SU-DHL-6 (cell line): Measurements from ENCODE around the gene PSMB5.

Source experiments
- H2AFZ ChIP-seq: fragments of 200-600 bp; sonication (generic); 2 replicates; pipeline ENCODE4 v1.6.1; 2014; ENCODE audit warnings: low read depth, mild to moderate bottlenecking, moderate library complexity, mixed read lengths, antibody characterized with exemption, low read length; ENCODE audit not compliant: severe bottlenecking
- H3F3A ChIP-seq: fragments of 200-600 bp; shearing (Covaris generic); 2 replicates; pipeline ENCODE4 v1.6.0; 2016; ENCODE audit warnings: antibody characterized with exemption, mild to moderate bottlenecking; ENCODE audit not compliant: insufficient read depth
- H3K27ac ChIP-seq: fragments of 200-600 bp; sonication (generic); 2 replicates; pipeline ENCODE4 v1.5.1; 2016; ENCODE audit warnings: low read depth, mild to moderate bottlenecking, low read length, moderate library complexity, mixed read lengths
- H3K27me3 ChIP-seq: fragments of 200-600 bp; sonication (generic), shearing (Covaris generic); 2 replicates; pipeline ENCODE4 v1.6.0; 2014; ENCODE audit warnings: mild to moderate bottlenecking, low read length
- H3K36me3 ChIP-seq: fragments of 200-600 bp; sonication (generic); 2 replicates; pipeline ENCODE4 v1.6.1; 2014; ENCODE audit warnings: mild to moderate bottlenecking, low read length, mixed read lengths
- H3K4me2 ChIP-seq: fragments of 300-600, 200-600 bp; shearing (Covaris generic), sonication (generic); 2 replicates; pipeline ENCODE4 v1.6.0; 2014; ENCODE audit warnings: low read length, low read depth, mild to moderate bottlenecking; ENCODE audit not compliant: poor library complexity, severe bottlenecking
- H3K4me3 ChIP-seq: fragments of 200-600 bp; sonication (generic); 2 replicates; pipeline ENCODE4 v1.5.1; 2014; ENCODE audit warnings: antibody characterized with exemption, low read length, mild to moderate bottlenecking, mixed read lengths; ENCODE audit not compliant: insufficient read depth, poor library complexity, severe bottlenecking
- H3K79me2 ChIP-seq: fragments of 200-600 bp; sonication (generic); 2 replicates; pipeline ENCODE4 v1.6.1; 2014; ENCODE audit warnings: mild to moderate bottlenecking, low read length, moderate library complexity; ENCODE audit not compliant: insufficient read depth
- H3K9ac ChIP-seq: fragments of 200-600 bp; sonication (generic); 2 replicates; pipeline ENCODE4 v1.7.0; 2014; ENCODE audit warnings: mild to moderate bottlenecking, low read length
- H3K9me2 ChIP-seq: fragments of 200-600 bp; sonication (generic); replicated peaks from 2 replicates; pipeline ENCODE4 v1.6.1; 2014; ENCODE audit warnings: low read length; ENCODE audit not compliant: insufficient read depth
- H3K9me3 ChIP-seq: fragments of 200-600 bp; sonication (generic); 2 replicates; pipeline ENCODE4 v1.6.1; 2014; ENCODE audit warnings: low read length, mixed read lengths; ENCODE audit not compliant: insufficient read depth
- H4K20me1 ChIP-seq: fragments of 200-600 bp; sonication (generic); 2 replicates; pipeline ENCODE4 v1.6.1; 2014; ENCODE audit warnings: low read depth, mild to moderate bottlenecking, antibody characterized with exemption, low read length, moderate library complexity, mixed read lengths
- EZH2phosphoT487 ChIP-seq: fragments of 200-600 bp; sonication (generic), shearing (Covaris generic); conservative IDR thresholded peaks from 2 replicates; pipeline ENCODE4 v1.6.1; 2018; ENCODE audit warnings: mild to moderate bottlenecking, antibody characterized with exemption, low read length, moderate library complexity, mixed read lengths
- TF ChIP-seq, protein P1 (sequence below): fragments of 200-600 bp; sonication (generic); IDR thresholded peaks from one replicate; pipeline ENCODE4 v1.5.1; 2017; ENCODE audit warnings: antibody characterized with exemption, mild to moderate bottlenecking, low read length, moderate library complexity; ENCODE audit not compliant: insufficient read depth, poor library complexity, severe bottlenecking

Gene PSMB5

DNA sequence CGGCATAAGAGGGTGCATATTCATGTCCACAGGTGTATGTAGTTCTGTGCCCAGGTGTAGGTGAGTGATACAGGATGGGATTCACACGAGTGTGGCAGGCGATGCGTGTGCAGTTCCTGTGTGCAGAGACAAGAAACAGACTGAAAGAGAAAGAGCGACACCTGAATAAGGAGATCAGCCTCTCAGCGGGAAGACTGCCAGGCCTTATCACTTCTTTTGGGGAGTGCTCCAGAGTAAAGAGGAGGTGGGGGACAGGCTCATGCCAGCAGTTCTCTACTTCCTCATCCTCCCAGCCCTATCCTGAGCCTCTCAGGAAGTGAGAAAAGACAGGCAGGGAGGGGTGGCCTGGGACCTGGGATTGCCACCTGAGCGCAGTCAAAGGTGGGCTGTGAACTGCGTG is 10.1 kb upstream of the PSMB5 start:
- H3K9me3 ChIP-seq: no peaks in the 10 kb centered on the region
- no peaks in the 10 kb centered on the region for H3F3A ChIP-seq
- no peaks in the 10 kb centered on the region for H3K79me2 ChIP-seq
- no peaks in the 10 kb centered on the region for H3K36me3 ChIP-seq
- H4K20me1 ChIP-seq: no peaks in the 10 kb centered on the region
- no peak overlapping the region for H3K4me3 ChIP-seq
- H3K9ac ChIP-seq: no peak overlapping the region
- no peaks in the 10 kb centered on the region for H3K27me3 ChIP-seq
- no peaks in the 10 kb centered on the region for H3K9me2 ChIP-seq
- TF ChIP-seq, protein P1, sequence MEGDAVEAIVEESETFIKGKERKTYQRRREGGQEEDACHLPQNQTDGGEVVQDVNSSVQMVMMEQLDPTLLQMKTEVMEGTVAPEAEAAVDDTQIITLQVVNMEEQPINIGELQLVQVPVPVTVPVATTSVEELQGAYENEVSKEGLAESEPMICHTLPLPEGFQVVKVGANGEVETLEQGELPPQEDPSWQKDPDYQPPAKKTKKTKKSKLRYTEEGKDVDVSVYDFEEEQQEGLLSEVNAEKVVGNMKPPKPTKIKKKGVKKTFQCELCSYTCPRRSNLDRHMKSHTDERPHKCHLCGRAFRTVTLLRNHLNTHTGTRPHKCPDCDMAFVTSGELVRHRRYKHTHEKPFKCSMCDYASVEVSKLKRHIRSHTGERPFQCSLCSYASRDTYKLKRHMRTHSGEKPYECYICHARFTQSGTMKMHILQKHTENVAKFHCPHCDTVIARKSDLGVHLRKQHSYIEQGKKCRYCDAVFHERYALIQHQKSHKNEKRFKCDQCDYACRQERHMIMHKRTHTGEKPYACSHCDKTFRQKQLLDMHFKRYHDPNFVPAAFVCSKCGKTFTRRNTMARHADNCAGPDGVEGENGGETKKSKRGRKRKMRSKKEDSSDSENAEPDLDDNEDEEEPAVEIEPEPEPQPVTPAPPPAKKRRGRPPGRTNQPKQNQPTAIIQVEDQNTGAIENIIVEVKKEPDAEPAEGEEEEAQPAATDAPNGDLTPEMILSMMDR: no peak
- TF ChIP-seq EZH2phosphoT487: no peak
- H2AFZ ChIP-seq: no peak overlapping the region
- H3K4me2 ChIP-seq: no peak overlapping the region
- H3K27ac ChIP-seq: no peak overlapping the region

DNA sequence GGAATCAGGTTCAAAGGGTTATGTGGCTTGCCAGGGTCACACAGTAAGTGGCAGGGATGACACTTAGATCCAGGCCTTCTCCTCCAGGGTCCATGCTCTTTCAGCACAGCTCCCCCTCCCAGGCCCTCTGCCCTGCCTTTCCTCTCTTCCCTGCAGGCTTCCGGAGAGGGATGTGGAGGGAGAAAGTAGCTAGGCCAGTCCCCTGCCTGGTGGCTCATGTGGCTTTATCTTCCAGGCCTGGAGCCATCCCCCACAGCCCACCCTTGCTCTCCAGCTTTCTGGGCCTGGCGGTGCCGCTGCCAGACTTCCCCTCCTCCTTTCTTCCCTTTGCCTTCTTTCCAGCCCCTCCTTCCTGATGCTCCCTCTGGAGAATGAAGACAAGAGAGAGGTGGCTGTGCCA is 9.1 kb upstream of the PSMB5 start:
- H3K9ac ChIP-seq: no peak overlapping the region
- H2AFZ ChIP-seq: no peak overlapping the region
- no peaks in the 10 kb centered on the region for H3K79me2 ChIP-seq
- no peaks in the 10 kb centered on the region for H3F3A ChIP-seq
- no peak overlapping the region for H3K27ac ChIP-seq
- H3K36me3 ChIP-seq: no peaks in the 10 kb centered on the region
- no peaks in the 10 kb centered on the region for H3K27me3 ChIP-seq
- H3K9me2 ChIP-seq: no peaks in the 10 kb centered on the region
- H3K4me3 ChIP-seq: no peak overlapping the region
- TF ChIP-seq EZH2phosphoT487: no peak
- TF ChIP-seq, protein P1: no peak
- H3K9me3 ChIP-seq: no peaks in the 10 kb centered on the region
- no peak overlapping the region for H3K4me2 ChIP-seq
- H4K20me1 ChIP-seq: no peaks in the 10 kb centered on the region

DNA sequence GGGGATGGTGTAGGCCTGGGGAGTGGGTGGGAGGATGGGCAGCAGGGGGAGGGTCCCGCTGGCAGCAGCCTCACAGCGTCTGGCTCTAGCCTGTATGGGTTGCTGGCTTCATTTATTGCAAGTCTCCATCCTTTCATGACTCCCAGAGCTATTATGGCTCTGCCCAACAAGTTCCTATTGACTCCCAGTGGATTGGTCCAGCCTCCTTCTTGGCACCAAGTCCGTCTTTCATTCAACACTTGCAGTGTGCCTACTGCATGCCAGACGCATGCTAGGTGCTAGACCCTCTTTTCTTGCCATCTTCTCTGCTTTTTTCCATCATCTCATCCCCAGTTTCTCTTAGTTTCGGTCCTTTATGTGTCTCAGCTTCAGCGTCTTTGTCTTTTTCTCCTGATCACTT is 8.4 kb upstream of the PSMB5 start:
- Histone ChIP-seq H3K4me2 (no peak overlapping the region), H3K9me3 (no peaks in the 10 kb centered on the region), H4K20me1 (no peaks in the 10 kb centered on the region), H3K36me3 (no peaks in the 10 kb centered on the region), H3K4me3 (no peak overlapping the region), H3F3A (no peaks in the 10 kb centered on the region), H3K79me2 (no peaks in the 10 kb centered on the region), H3K9ac (no peak overlapping the region), H3K27me3 (no peaks in the 10 kb centered on the region), H3K9me2 (no peaks in the 10 kb centered on the region), H2AFZ (no peak overlapping the region), H3K27ac (no peak overlapping the region)
- TF ChIP-seq, protein P1: no peak
- no peak for TF ChIP-seq EZH2phosphoT487
